GM13976 (cell line): Measurements from ENCODE around the gene TM9SF2.

Experiments used
- DNase-seq: peaks from one replicate; pipeline ENCODE4 v3.0.0; 2012; ENCODE audit warnings: low spot score
- CTCF ChIP-seq: IDR thresholded peaks from 2 replicates; pipeline ENCODE4 v1.5.1; 2012; ENCODE audit warnings: borderline replicate concordance, mild to moderate bottlenecking; ENCODE audit not compliant: insufficient read depth; ENCODE audit errors: extremely low read depth, missing control alignments, control extremely low read depth
- in situ Hi-C: fragments of 300-500 bp; cut with MboI; formaldehyde crosslinking; loops from one replicate; pipeline ENCODE4 v1.12.0; 2022; ENCODE audit warnings: low sequenced_read_pairs, mixed read lengths, inconsistent platforms; ENCODE audit not compliant: unreplicated experiment

The TM9SF2 gene

GRCh38 chr13:99545361-99545760 lies 44.1 kb downstream of the TM9SF2 start:
- DNase-seq = no peak
- in situ Hi-C loops = no loop called here

GRCh38 chr13:99545979-99546378 lies 44.7 kb downstream of the TM9SF2 start:
- TF ChIP-seq CTCF = no peak
- DNase-seq = no peak
- in situ Hi-C loops = no loop called here

More at GRCh38 chr13:99545361-99545760, 44.1 kb downstream of the TM9SF2 start:
- no peak for TF ChIP-seq CTCF

- in situ Hi-C loops = no loop called here
- no peak for TF ChIP-seq CTCF
- DNase-seq = no peak
These were observed 45.6 kb downstream of the TM9SF2 start for GRCh38 chr13:99546878-99547277.

GRCh38 chr13:99548448-99548847 lies 47.2 kb downstream of the TM9SF2 start:
- in situ Hi-C loops = no loop called here
- no peak for TF ChIP-seq CTCF
- no peak for DNase-seq

GRCh38 chr13:99553033-99553432 lies 51.8 kb downstream of the TM9SF2 start:
- no peak for DNase-seq
- in situ Hi-C loops = no loop called here
- no peak for TF ChIP-seq CTCF

GRCh38 chr13:99555149-99555548 lies 53.9 kb downstream of the TM9SF2 start:
- TF ChIP-seq CTCF = no peak
- in situ Hi-C loops = no loop called here
- DNase-seq = no peak
